ENCODE data around the gene ARHGEF40.

Gene ARHGEF40

GRCh38 chr14:21070083-21070609 is at the start of gene ARHGEF40:
Gene ARHGEF40 (plus strand): TSS chr14:21070304. CDS start chr14:21070397, 93 bp downstream.
- no peak for DNase-seq (ENCODE audit: low read depth)

GRCh38 chr14:21020977-21021545 is 49.0 kb upstream of the ARHGEF40 start:
- DNase-seq (ENCODE audit: low read depth), result no peak

GRCh38 chr14:21022686-21023085 is 47.4 kb upstream of the ARHGEF40 start:
- DNase-seq (ENCODE audit: low read depth), result no peak

GRCh38 chr14:21023174-21023573 is 46.9 kb upstream of the ARHGEF40 start:
- DNase-seq (ENCODE audit: low read depth), result no peak

- no peak for DNase-seq (ENCODE audit: low read depth)
Measured at GRCh38 chr14:21023817-21024584, 46.1 kb upstream of the ARHGEF40 start.

- DNase-seq (ENCODE audit: low read depth), result no peak
Measured at GRCh38 chr14:21024585-21025370, 45.3 kb upstream of the ARHGEF40 start, which contains the start of gene NDRG2. Gene NDRG2 (minus strand): TSS chr14:21025061. CDS start chr14:21023315, 1,746 bp downstream.

GRCh38 chr14:21025371-21026273 is 44.5 kb upstream of the ARHGEF40 start:
- DNase-seq (ENCODE audit: low read depth), result no peak

GRCh38 chr14:21026274-21026987 is 43.7 kb upstream of the ARHGEF40 start:
- DNase-seq (ENCODE audit: low read depth), result no peak

- no peak for DNase-seq (ENCODE audit: low read depth)
Measured at GRCh38 chr14:21026988-21027315, 43.2 kb upstream of the ARHGEF40 start.

GRCh38 chr14:21029917-21030316 is 40.2 kb upstream of the ARHGEF40 start, which contains the start of gene TPPP2:
Gene TPPP2 (plus strand): TSS chr14:21030217. CDS start chr14:21030582, 365 bp downstream.
- DNase-seq (ENCODE audit: low read depth), result no peak

- DNase-seq (ENCODE audit: low read depth), result no peak
Measured at GRCh38 chr14:21030531-21030930, 39.6 kb upstream of the ARHGEF40 start.

GRCh38 chr14:21032326-21033132 is 37.6 kb upstream of the ARHGEF40 start:
- no peak for DNase-seq (ENCODE audit: low read depth)

GRCh38 chr14:21033133-21033698 is 36.9 kb upstream of the ARHGEF40 start:
- DNase-seq (ENCODE audit: low read depth), result no peak

- DNase-seq (ENCODE audit: low read depth), result no peak
Measured at GRCh38 chr14:21034707-21035106, 35.4 kb upstream of the ARHGEF40 start, which contains the start of gene RNASE13. Gene RNASE13 (minus strand): TSS chr14:21034807. CDS start chr14:21034288, 519 bp downstream.

GRCh38 chr14:21036751-21037150 is 33.4 kb upstream of the ARHGEF40 start:
- DNase-seq (ENCODE audit: low read depth), result no peak

GRCh38 chr14:21037156-21037555 is 32.9 kb upstream of the ARHGEF40 start:
- no peak for DNase-seq (ENCODE audit: low read depth)

- DNase-seq (ENCODE audit: low read depth), result no peak
Measured at GRCh38 chr14:21038441-21039422, 31.4 kb upstream of the ARHGEF40 start.
